Thyroid gland (tissue), 4 donors: ENCODE results near the gene ZNRF1. TPM values are rescaled to one million over a fixed set of nuclear protein-coding genes. Genes with fewer than 3 reads are reported as not detected.

Experiments used
- DNase-seq, 2 donors: peaks; one replicate each; pipeline ENCODE4 v3.0.0-alpha.2; 2019
- H3K27ac ChIP-seq, 3 donors: fragments of 200-600 bp; sonication (generic); 1 replicate in 2 of 3; 2 replicates in 1 of 3; pipeline ENCODE4 v1.5.1; 2016 to 2019; ENCODE audit warnings: mild to moderate bottlenecking in 1 of 3, moderate library complexity in 1 of 3
- H3K27me3 ChIP-seq: fragments of 200-600 bp; sonication (generic); one replicate; pipeline ENCODE4 v1.5.1; 2019
- H3K36me3 ChIP-seq, 2 donors: fragments of 200-600 bp; sonication (generic); one replicate each; pipeline ENCODE4 v1.5.1; 2016 to 2019
- H3K4me1 ChIP-seq, 2 donors: fragments of 200-600 bp; sonication (generic); one replicate each; pipeline ENCODE4 v1.5.1; 2017 to 2019
- H3K4me3 ChIP-seq, 3 donors: fragments of 200-600 bp; sonication (generic); replicated peaks in 1 of 3; 1 replicate in 2 of 3; 2 replicates in 1 of 3; pipeline ENCODE4 v1.5.1; 2016; ENCODE audit warnings: mild to moderate bottlenecking in 1 of 3
- H3K9me3 ChIP-seq: fragments of 200-600 bp; sonication (generic); one replicate; pipeline ENCODE4 v1.5.1; 2017
- CTCF ChIP-seq, 6 experiments: fragments of 200-600 bp in 3 of 6; fragments of 450-650 bp in 3 of 6; sonication (generic) in 3 of 6; IDR thresholded peaks; one replicate each; pipeline ENCODE4 v1.5.1; 2016 to 2019; ENCODE audit warnings: antibody characterized with exemption in 6 of 6, mild to moderate bottlenecking in 2 of 6, inconsistent platforms in 1 of 6, moderate library complexity in 1 of 6
- POLR2A ChIP-seq, 2 donors: fragments of 450-650 bp; IDR thresholded peaks; one replicate each; pipeline ENCODE4 v1.6.1; 2017; ENCODE audit warnings: antibody characterized with exemption in 2 of 2, mild to moderate bottlenecking in 2 of 2, moderate library complexity in 1 of 2
- WGBS, 2 donors: methylation state at CpG; one replicate each; pipeline ENCODE4 v1.1.5; 2017; 5-methylcytosine and 5-hydroxymethylcytosine counted together
- intact Hi-C: fragments of 100-400 bp; cut with DNase I; formaldehyde crosslinking; loops from one replicate; pipeline ENCODE4 v1.15.1; 2023
- total RNA-seq, 4 donors: library from RNA; depleted of rRNA; stranded (reverse); fragments of >200 nt; gene quantifications; one replicate each; pipeline ENCODE4 v1.2.3, GENCODE V29; 2016

Gene ZNRF1
- total RNA-seq, 4 donors from 2014 or later: 47.4 to 94.5 (median 57.4) TPM

- TF ChIP-seq POLR2A (IDR thresholded peaks at IDR 0.05) (no peak), CTCF (IDR thresholded peaks at IDR 0.05) (no peak)
- Histone ChIP-seq H3K36me3 (no peaks in the 10 kb centered on the region), H3K4me1 (peaks cover 12 to 19% of the 10 kb centered on the region in 2 donors), H3K4me3 (no peak overlapping the region), H3K27ac (no peak overlapping the region), H3K9me3 (no peaks in the 10 kb centered on the region), H3K27me3 (no peaks in the 10 kb centered on the region)
- WGBS, 2 donors: 32 to 57% methylated on average over 3 of the region's 3 CpGs
- DNase-seq: no peak
- intact Hi-C loops: loop anchor here (10.0 kb wide), 1 partner anchor 412 kb away; the partner anchor contains the start of gene MLKL
These were observed 118.1 kb downstream of the ZNRF1 start for GRCh38 chr16:75116911-75117245.

- Histone ChIP-seq H3K4me3 (no peak overlapping the region), H3K27ac (no peak overlapping the region), H3K4me1 (peaks cover 12 to 15% of the 10 kb centered on the region in 2 donors), H3K9me3 (no peaks in the 10 kb centered on the region), H3K27me3 (no peaks in the 10 kb centered on the region), H3K36me3 (no peaks in the 10 kb centered on the region)
- intact Hi-C loops: loop anchor here (10.0 kb wide), 1 partner anchor 414 kb away; the partner anchor contains the start of gene MLKL
- TF ChIP-seq POLR2A (IDR thresholded peaks at IDR 0.05) (no peak), CTCF (IDR thresholded peaks at IDR 0.05) (no peak)
- no peak for DNase-seq
- 88 to 94% methylated on average over 6 of the region's 6 CpGs for WGBS, 2 donors
These were observed 120.2 kb downstream of the ZNRF1 start for GRCh38 chr16:75118943-75119539.

- TF ChIP-seq CTCF (IDR thresholded peaks at IDR 0.05) (no peak), POLR2A (IDR thresholded peaks at IDR 0.05) (no peak)
- H3K27ac ChIP-seq: no peak overlapping the region
- H3K9me3 ChIP-seq: no peaks in the 10 kb centered on the region
- H3K4me1 ChIP-seq: peaks cover 12 to 13% of the 10 kb centered on the region in 2 donors
- 70 to 73% methylated on average over 4 of the region's 4 CpGs for WGBS, 2 donors
- no peak overlapping the region for H3K4me3 ChIP-seq
- no peak for DNase-seq
- no peaks in the 10 kb centered on the region for H3K36me3 ChIP-seq
- no peaks in the 10 kb centered on the region for H3K27me3 ChIP-seq
- intact Hi-C loops: no loop called here
These were observed 121.4 kb downstream of the ZNRF1 start for GRCh38 chr16:75120253-75120652.

- Histone ChIP-seq H3K9me3 (no peaks in the 10 kb centered on the region), H3K4me1 (no peaks in the 10 kb centered on the region), H3K27me3 (no peaks in the 10 kb centered on the region), H3K27ac (no peak overlapping the region), H3K36me3 (no peaks in the 10 kb centered on the region), H3K4me3 (no peak overlapping the region)
- WGBS, 2 donors: 98% methylated on average over 6 of the region's 6 CpGs
- no peak for DNase-seq
- no peak for TF ChIP-seq CTCF (IDR thresholded peaks at IDR 0.05)
- TF ChIP-seq POLR2A (IDR thresholded peaks at IDR 0.05): no peak
- intact Hi-C loops: no loop called here
These were observed 123.2 kb downstream of the ZNRF1 start for GRCh38 chr16:75121949-75122568.

GRCh38 chr16:75122609-75123008, 123.8 kb downstream of the ZNRF1 start:
- no peak for DNase-seq
- Histone ChIP-seq H3K4me1 (no peaks in the 10 kb centered on the region), H3K27me3 (no peaks in the 10 kb centered on the region), H3K4me3 (no peak overlapping the region), H3K27ac (no peak overlapping the region), H3K36me3 (no peaks in the 10 kb centered on the region), H3K9me3 (no peaks in the 10 kb centered on the region)
- intact Hi-C loops: no loop called here
- 89 to 93% methylated on average over 1 of the region's 1 CpG for WGBS, 2 donors
- TF ChIP-seq CTCF (IDR thresholded peaks at IDR 0.05) (no peak), POLR2A (IDR thresholded peaks at IDR 0.05) (no peak)
